NCI-H82 (cell line): ENCODE measurements around the gene RNLS.

Experiments
- DNase-seq: peaks from one replicate; lab custom pipeline; 2025; lab: John Stamatoyannopoulos, UW

RNLS gene

GRCh38 chr10:88551246-88551645 is 31.9 kb downstream of the RNLS start:
- no peak for DNase-seq

GRCh38 chr10:88546497-88546896 is 36.6 kb downstream of the RNLS start:
- DNase-seq: no peak

- DNase-seq: peak; percentile 5
These were observed 37.8 kb downstream of the RNLS start for GRCh38 chr10:88545359-88545758.

GRCh38 chr10:88544140-88544870 is 38.8 kb downstream of the RNLS start:
- DNase-seq: no peak

GRCh38 chr10:88542522-88542921 is 40.6 kb downstream of the RNLS start:
- no peak for DNase-seq

- no peak for DNase-seq
These were observed 41.9 kb downstream of the RNLS start for GRCh38 chr10:88541116-88541626.

- DNase-seq: no peak
These were observed 42.8 kb downstream of the RNLS start for GRCh38 chr10:88540351-88540750.

- no peak for DNase-seq
These were observed 45.1 kb downstream of the RNLS start for GRCh38 chr10:88538048-88538447.

GRCh38 chr10:88537322-88537721 is 45.8 kb downstream of the RNLS start:
- DNase-seq: no peak

GRCh38 chr10:88536437-88536836 is 46.7 kb downstream of the RNLS start:
- DNase-seq: no peak

GRCh38 chr10:88534072-88534665 is 48.9 kb downstream of the RNLS start:
- DNase-seq: no peak

- DNase-seq: peak; percentile 39
These were observed 51.6 kb downstream of the RNLS start for GRCh38 chr10:88531392-88532052.

GRCh38 chr10:88530629-88531391 is 52.3 kb downstream of the RNLS start:
- peak; percentile 4 for DNase-seq

- no peak for DNase-seq
These were observed 53.0 kb downstream of the RNLS start for GRCh38 chr10:88530093-88530492.

GRCh38 chr10:88528806-88529570 is 54.1 kb downstream of the RNLS start:
- DNase-seq: no peak

GRCh38 chr10:88528201-88528600 is 54.9 kb downstream of the RNLS start:
- DNase-seq: no peak

- DNase-seq: no peak
These were observed 55.9 kb downstream of the RNLS start for GRCh38 chr10:88527245-88527644.

GRCh38 chr10:88526501-88527105 is 56.5 kb downstream of the RNLS start:
- DNase-seq: no peak

- no peak for DNase-seq
These were observed 57.6 kb downstream of the RNLS start for GRCh38 chr10:88525371-88526069.

GRCh38 chr10:88523739-88524400 is 59.2 kb downstream of the RNLS start:
- DNase-seq: no peak
